ENCODE measurements around the gene ZNF682. TPM values are rescaled to one million over a fixed set of nuclear protein-coding genes. Genes with fewer than 3 reads are reported as not detected.

ZNF682 gene
- total RNA-seq, 1 experiment from 2014 or later, result 23.0 TPM

DNA sequence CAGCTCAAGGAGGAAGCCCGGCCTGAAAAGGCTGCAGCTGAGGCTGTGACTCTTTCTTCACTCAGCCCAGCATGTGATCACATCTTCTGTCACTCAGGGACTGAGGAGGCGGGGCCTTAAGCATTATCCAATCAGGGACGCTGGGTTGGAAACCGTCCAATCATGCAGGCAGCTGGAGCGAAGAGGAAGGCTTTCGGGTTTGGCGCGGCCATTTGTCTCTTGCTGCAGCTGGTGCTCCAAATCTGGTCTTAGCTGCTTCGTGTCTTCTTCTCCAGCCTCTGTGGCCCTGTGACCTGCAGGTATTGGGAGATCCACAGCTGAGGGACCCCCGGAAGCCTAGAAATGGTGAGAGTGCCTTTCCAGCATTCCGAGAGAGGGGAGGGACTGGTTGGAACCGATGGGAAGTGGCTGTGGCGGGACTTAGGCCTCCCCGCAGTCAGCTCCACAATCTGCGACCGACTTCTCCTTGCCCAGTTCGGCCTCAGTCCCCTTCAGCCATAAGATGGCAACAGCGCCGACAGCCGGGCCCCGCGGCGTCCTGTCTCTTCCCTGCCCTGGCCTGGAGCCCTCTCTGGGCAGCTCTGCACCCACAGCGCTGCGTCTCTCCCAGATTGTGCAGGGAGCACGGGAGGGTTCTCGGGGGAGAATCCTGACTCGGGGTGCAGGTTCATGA lies 38.6 kb upstream of the ZNF682 start, which contains the start of gene ZNF90:
ZNF90 (plus strand) TSS at position 210 of the 673 bp plus-strand sequence; CDS start at position 343, 133 bp downstream.
- peak within 1 kb of the TSS; percentile 94 for H3K4me2 ChIP-seq (ENCODE audit: insufficient read depth, insufficient read length, low read length)
- no peaks in the 10 kb centered on the region for H3K9me3 ChIP-seq (ENCODE audit: control insufficient read depth, low read depth, low read length)
- Mint-ChIP-seq H3K27me3 (ENCODE audit: low read depth) (no peaks in the 10 kb centered on the region), H3K4me1 (peaks cover 38% of the 10 kb centered on the region in 2 experiments), H3K9me3 (peaks cover 0 to 11% of the 10 kb centered on the region in 2 experiments; a peak in 4 of 5 replicates), H3K27ac (peak within 1 kb of the TSS; percentile 98 to 99 (median 99)), H3K36me3 (ENCODE audit: insufficient read depth in 1 of 3, low read depth in 3 of 3) (peaks cover 24 to 33% (median 25%) of the 10 kb centered on the region in 3 experiments), H3K4me3 (peak within 1 kb of the TSS; percentile 99)
- H2AFZ ChIP-seq (ENCODE audit: low read length), result no peak within 1 kb of the TSS
- H3K56ac ChIP-seq (ENCODE audit: insufficient read length, low read depth, low read length), result no peak within 1 kb of the TSS
- TF ChIP-seq, protein P1, sequence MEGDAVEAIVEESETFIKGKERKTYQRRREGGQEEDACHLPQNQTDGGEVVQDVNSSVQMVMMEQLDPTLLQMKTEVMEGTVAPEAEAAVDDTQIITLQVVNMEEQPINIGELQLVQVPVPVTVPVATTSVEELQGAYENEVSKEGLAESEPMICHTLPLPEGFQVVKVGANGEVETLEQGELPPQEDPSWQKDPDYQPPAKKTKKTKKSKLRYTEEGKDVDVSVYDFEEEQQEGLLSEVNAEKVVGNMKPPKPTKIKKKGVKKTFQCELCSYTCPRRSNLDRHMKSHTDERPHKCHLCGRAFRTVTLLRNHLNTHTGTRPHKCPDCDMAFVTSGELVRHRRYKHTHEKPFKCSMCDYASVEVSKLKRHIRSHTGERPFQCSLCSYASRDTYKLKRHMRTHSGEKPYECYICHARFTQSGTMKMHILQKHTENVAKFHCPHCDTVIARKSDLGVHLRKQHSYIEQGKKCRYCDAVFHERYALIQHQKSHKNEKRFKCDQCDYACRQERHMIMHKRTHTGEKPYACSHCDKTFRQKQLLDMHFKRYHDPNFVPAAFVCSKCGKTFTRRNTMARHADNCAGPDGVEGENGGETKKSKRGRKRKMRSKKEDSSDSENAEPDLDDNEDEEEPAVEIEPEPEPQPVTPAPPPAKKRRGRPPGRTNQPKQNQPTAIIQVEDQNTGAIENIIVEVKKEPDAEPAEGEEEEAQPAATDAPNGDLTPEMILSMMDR (conservative IDR thresholded peaks at IDR 0.05), result 0 out of 3 replicates have a peak, but pooled peaks have one; percentile 15
- H3K14ac ChIP-seq (ENCODE audit: insufficient read depth, low read length), result peak within 1 kb of the TSS; percentile 94
- no peak within 1 kb of the TSS for H3T11ph ChIP-seq (ENCODE audit: low read length)
- peaks cover 8% of the 10 kb centered on the region for H3K4me1 ChIP-seq (ENCODE audit: insufficient read depth, low read length)
- no peaks in the 10 kb centered on the region for H3K27me3 ChIP-seq (ENCODE audit: insufficient read depth, low read length)
- H4K8ac ChIP-seq (replicated peaks; ENCODE audit: insufficient read length, low read depth, low read length), result no peak within 1 kb of the TSS
- H3K79me1 ChIP-seq (ENCODE audit: insufficient read depth, low read depth, low read length, poor library complexity, severe bottlenecking), result no peaks in the 10 kb centered on the region
- H2BK12ac ChIP-seq (ENCODE audit: insufficient read length, low read depth, low read length), result no peak within 1 kb of the TSS
- H3K23me2 ChIP-seq (ENCODE audit: insufficient read length, low read depth, low read length, poor library complexity, severe bottlenecking), result no peaks in the 10 kb centered on the region
- peak within 1 kb of the TSS; percentile 31 for H4K5ac ChIP-seq (ENCODE audit: insufficient read length, low read depth, low read length)
- no peak within 1 kb of the TSS for H3K4ac ChIP-seq (ENCODE audit: low read depth, low read length)
- no peak within 1 kb of the TSS for H2BK120ac ChIP-seq (ENCODE audit: low read depth, low read length, poor library complexity, severe bottlenecking)
- H3K79me2 ChIP-seq (ENCODE audit: insufficient read depth, low read length), result peaks cover 37% of the 10 kb centered on the region; the same call in 1 of the 2 replicates
- no peak within 1 kb of the TSS for H2BK15ac ChIP-seq (ENCODE audit: low read depth, low read length)
- peak within 1 kb of the TSS; percentile 92 for H3K23ac ChIP-seq (ENCODE audit: insufficient read length, low read depth, low read length)
- no peak within 1 kb of the TSS for H2AK5ac ChIP-seq (ENCODE audit: insufficient read length, low read length)
- peak within 1 kb of the TSS; percentile 83 for H3K18ac ChIP-seq (ENCODE audit: insufficient read length, low read depth, low read length)
- no peak within 1 kb of the TSS for H2BK20ac ChIP-seq (ENCODE audit: low read depth, low read length, poor library complexity, severe bottlenecking)
- peak within 1 kb of the TSS; percentile 10 for H3K27ac ChIP-seq (ENCODE audit: insufficient read length, low read depth, low read length)
- H4K91ac ChIP-seq (ENCODE audit: insufficient read length, low read depth, low read length), result no peak within 1 kb of the TSS
- H4K20me1 ChIP-seq (ENCODE audit: control insufficient read depth, insufficient read depth, insufficient read length), result no peaks in the 10 kb centered on the region
- H3K9ac ChIP-seq (ENCODE audit: extremely low read depth, insufficient read length, low read length), result peak within 1 kb of the TSS; percentile 96
- H2BK5ac ChIP-seq (ENCODE audit: insufficient read length, low read length), result peak within 1 kb of the TSS; percentile 66
- no CpG with 5 or more reads among the region's 28 CpGs for WGBS (ENCODE audit: extremely low coverage, insufficient read length, low lambda C conversion rate)
- DNase-seq, result peak; percentile 97

Measured in H9 (cell line).